GM23248 (cell line): ENCODE data around the gene C10orf90. TPM values are rescaled to one million over a fixed set of nuclear protein-coding genes. Genes with fewer than 3 reads are reported as not detected.

Source experiments
- DNase-seq: peaks from one replicate; pipeline ENCODE4 v3.0.0-alpha.2; 2015
- H2AFZ ChIP-seq: fragments of 200-600 bp; sonication (generic); 2 replicates; pipeline ENCODE4 v1.6.1; 2016; ENCODE audit warnings: antibody characterized with exemption
- H3F3A ChIP-seq: fragments of 200-600 bp; sonication (generic); 2 replicates; pipeline ENCODE4 v1.6.1; 2016; ENCODE audit warnings: mild to moderate bottlenecking, antibody characterized with exemption, mixed run types; ENCODE audit not compliant: insufficient read depth
- H3K27ac ChIP-seq: fragments of 200-600 bp; sonication (generic); 2 replicates; pipeline ENCODE4 v1.5.1; 2016; ENCODE audit warnings: mild to moderate bottlenecking
- H3K27me3 ChIP-seq: fragments of 200-600 bp; sonication (generic); replicated peaks from 2 replicates; pipeline ENCODE4 v1.6.1; 2016; ENCODE audit warnings: mild to moderate bottlenecking; ENCODE audit not compliant: insufficient read depth
- H3K36me3 ChIP-seq: fragments of 200-600 bp; sonication (generic); 2 replicates; pipeline ENCODE4 v1.6.1; 2016; ENCODE audit warnings: low read depth, mild to moderate bottlenecking
- H3K4me1 ChIP-seq: fragments of 200-600 bp; sonication (generic); 2 replicates; pipeline ENCODE4 v1.6.1; 2016; ENCODE audit warnings: mild to moderate bottlenecking; ENCODE audit not compliant: insufficient read depth
- H3K4me2 ChIP-seq: fragments of 200-600 bp; sonication (generic); one replicate; pipeline ENCODE4 v1.6.1; 2016; ENCODE audit warnings: mild to moderate bottlenecking; ENCODE audit not compliant: unreplicated experiment
- H3K4me3 ChIP-seq: fragments of 200-600 bp; sonication (generic); 2 replicates; pipeline ENCODE4 v1.5.1; 2016; ENCODE audit warnings: mild to moderate bottlenecking
- H3K79me2 ChIP-seq: fragments of 200-600 bp; sonication (generic); 2 replicates; pipeline ENCODE4 v1.6.1; 2016; ENCODE audit warnings: mild to moderate bottlenecking; ENCODE audit not compliant: insufficient read depth
- H3K9ac ChIP-seq: fragments of 200-600 bp; sonication (generic); 2 replicates; pipeline ENCODE4 v1.6.1; 2016; ENCODE audit warnings: mild to moderate bottlenecking
- H3K9me2 ChIP-seq: fragments of 200-600 bp; sonication (generic); 2 replicates; pipeline ENCODE4 v1.6.1; 2016; ENCODE audit warnings: mixed run types, mild to moderate bottlenecking, moderate library complexity; ENCODE audit not compliant: insufficient read depth
- H3K9me3 ChIP-seq: fragments of 200-600 bp; sonication (generic); one replicate; pipeline ENCODE4 v1.6.1; 2017; ENCODE audit warnings: low read depth
- H4K20me1 ChIP-seq: fragments of 200-600 bp; sonication (generic); 2 replicates; pipeline ENCODE4 v1.6.0; 2016; ENCODE audit not compliant: insufficient read depth
- EZH2 ChIP-seq: fragments of 200-600 bp; sonication (generic); IDR thresholded peaks from 2 replicates; pipeline ENCODE4 v1.6.1; 2018; ENCODE audit warnings: antibody characterized with exemption, mild to moderate bottlenecking; ENCODE audit not compliant: insufficient read depth, poor library complexity, severe bottlenecking
- EZH2phosphoT487 ChIP-seq: fragments of 200-600 bp; sonication (generic); IDR thresholded peaks from 2 replicates; pipeline ENCODE4 v1.6.1; 2018; ENCODE audit warnings: antibody characterized with exemption, moderate library complexity, mild to moderate bottlenecking, low read depth; ENCODE audit not compliant: insufficient read depth
- WGBS, 2 experiments: methylation state at CpG; one replicate each; pipeline ENCODE4 v1.1.6; 2015 to 2017; ENCODE audit warnings: low lambda C conversion rate in 2 of 2, low coverage in 1 of 2; ENCODE audit errors: missing lambda C conversion rate in 2 of 2; 5-methylcytosine and 5-hydroxymethylcytosine counted together
- in situ Hi-C: fragments of 300-500 bp; cut with MboI; formaldehyde crosslinking; loops from 2 replicates; pipeline ENCODE4 v1.15.0; 2020
- polyA plus RNA-seq: library from polyadenylated mRNA; unstranded; fragments of >200 nt; fragmentation: Nextera tagmentation; extraction: Ambion mirVana; gene quantifications from 2 replicates; pipeline ENCODE4 v1.2.1, GENCODE V29; 2016
- total RNA-seq: library from RNA; depleted of rRNA; stranded (reverse); fragments of >200 nt; shearing (Covaris generic); gene quantifications from 2 replicates; pipeline ENCODE4 v1.2.3, GENCODE V29; 2014

Gene C10orf90
- total and polyA plus RNA-seq, 2 experiments from 2014 or later = 0.22 to 0.71 TPM

GRCh38 chr10:126701526-126701925 lies 31.0 kb upstream of the C10orf90 start:
- Histone ChIP-seq H3K36me3 (no peaks in the 10 kb centered on the region), H3F3A (no peaks in the 10 kb centered on the region; the same call in 1 of the 2 replicates), H3K9me3 (no peaks in the 10 kb centered on the region), H3K4me3 (no peak overlapping the region), H3K27me3 (peaks cover 26% of the 10 kb centered on the region), H2AFZ (no peak overlapping the region), H3K79me2 (no peaks in the 10 kb centered on the region), H3K27ac (no peak overlapping the region), H3K4me1 (peaks cover 3% of the 10 kb centered on the region; the same call in 1 of the 2 replicates), H3K9ac (no peak overlapping the region), H3K9me2 (no peaks in the 10 kb centered on the region), H3K4me2 (no peak overlapping the region), H4K20me1 (no peaks in the 10 kb centered on the region)
- in situ Hi-C loops = no loop called here
- TF ChIP-seq EZH2phosphoT487 = no peak
- TF ChIP-seq EZH2 = no peak
- no peak for DNase-seq
- WGBS, 2 experiments = 42 to 43% methylated on average over 2 of the region's 2 CpGs

GRCh38 chr10:126696684-126697083 lies 26.2 kb upstream of the C10orf90 start:
- 3 to 5% methylated on average over 1 of the region's 1 CpG for WGBS, 2 experiments
- in situ Hi-C loops = no loop called here
- Histone ChIP-seq H3F3A (no peaks in the 10 kb centered on the region; the same call in 1 of the 2 replicates), H3K4me3 (no peak overlapping the region), H2AFZ (no peak overlapping the region), H3K79me2 (no peaks in the 10 kb centered on the region), H3K36me3 (no peaks in the 10 kb centered on the region), H3K9ac (no peak overlapping the region), H3K9me2 (no peaks in the 10 kb centered on the region), H3K27me3 (peaks cover 40% of the 10 kb centered on the region; the same call in 1 of the 2 replicates), H3K4me2 (no peak overlapping the region), H3K9me3 (no peaks in the 10 kb centered on the region), H3K4me1 (no peaks in the 10 kb centered on the region), H4K20me1 (no peaks in the 10 kb centered on the region), H3K27ac (no peak overlapping the region)
- TF ChIP-seq EZH2phosphoT487 (no peak), EZH2 (no peak)
- DNase-seq = no peak

GRCh38 chr10:126691456-126691855 lies 21.0 kb upstream of the C10orf90 start:
- TF ChIP-seq EZH2phosphoT487 (no peak), EZH2 (no peak)
- Histone ChIP-seq H3F3A (no peaks in the 10 kb centered on the region), H3K79me2 (no peaks in the 10 kb centered on the region), H3K36me3 (no peaks in the 10 kb centered on the region), H3K9ac (no peak overlapping the region), H4K20me1 (no peaks in the 10 kb centered on the region), H3K27ac (no peak overlapping the region), H3K4me3 (no peak overlapping the region), H3K4me1 (no peaks in the 10 kb centered on the region), H3K9me3 (no peaks in the 10 kb centered on the region), H2AFZ (no peak overlapping the region), H3K27me3 (peaks cover 45% of the 10 kb centered on the region), H3K4me2 (no peak overlapping the region), H3K9me2 (no peaks in the 10 kb centered on the region)
- in situ Hi-C loops = no loop called here
- no peak for DNase-seq
- WGBS, 2 experiments = 5 to 20% methylated on average over 1 of the region's 1 CpG

GRCh38 chr10:126690534-126690933 lies 20.0 kb upstream of the C10orf90 start:
- Histone ChIP-seq H3K79me2 (no peaks in the 10 kb centered on the region), H2AFZ (no peak overlapping the region), H4K20me1 (no peaks in the 10 kb centered on the region), H3K4me3 (no peak overlapping the region), H3K9me2 (no peaks in the 10 kb centered on the region), H3F3A (no peaks in the 10 kb centered on the region), H3K9ac (no peak overlapping the region), H3K27ac (no peak overlapping the region), H3K27me3 (peaks cover 45% of the 10 kb centered on the region), H3K36me3 (no peaks in the 10 kb centered on the region), H3K4me2 (no peak overlapping the region), H3K9me3 (no peaks in the 10 kb centered on the region), H3K4me1 (no peaks in the 10 kb centered on the region)
- in situ Hi-C loops = no loop called here
- DNase-seq = no peak
- TF ChIP-seq EZH2phosphoT487 = no peak
- TF ChIP-seq EZH2 = no peak
- WGBS, 2 experiments = 27 to 30% methylated on average over 2 of the region's 2 CpGs
